Lung (tissue), 12 donors: ENCODE results near the gene EIF6. TPM values are rescaled to one million over a fixed set of nuclear protein-coding genes. Genes with fewer than 3 reads are reported as not detected.

ENCODE experiments used
- ATAC-seq: fragments of 200-7000 bp; cut with Tn5 transposase; one replicate; pipeline ENCODE4 v1.9.1; 2020; ENCODE audit warnings: moderate number of reproducible peaks; ENCODE audit not compliant: insufficient read depth, low FRiP score
- DNase-seq, 3 donors: peaks; one replicate each; pipeline ENCODE4 v3.0.0-alpha.2; 2013 to 2017
- H3K27ac ChIP-seq, 2 donors: one replicate each; pipeline ENCODE4 v1.5.1; 2013; ENCODE audit warnings: mild to moderate bottlenecking in 2 of 2, moderate library complexity in 2 of 2, control low read depth in 1 of 2, inconsistent platforms in 1 of 2, low read depth in 1 of 2, low read length in 1 of 2
- H3K27me3 ChIP-seq, 3 donors: one replicate each; pipeline ENCODE4 v1.5.1; 2013; ENCODE audit warnings: low read length in 2 of 3; ENCODE audit not compliant: control insufficient read depth in 3 of 3, insufficient read depth in 3 of 3
- H3K36me3 ChIP-seq, 4 donors: one replicate each; pipeline ENCODE4 v1.5.1; 2013; ENCODE audit warnings: low read length in 4 of 4, mild to moderate bottlenecking in 1 of 4, moderate library complexity in 1 of 4; ENCODE audit not compliant: control insufficient read depth in 4 of 4, insufficient read depth in 4 of 4
- H3K4me1 ChIP-seq, 5 donors: one replicate each; pipeline ENCODE4 v1.5.1; 2013; ENCODE audit warnings: low read length in 5 of 5, mild to moderate bottlenecking in 2 of 5, moderate library complexity in 1 of 5; ENCODE audit not compliant: control insufficient read depth in 5 of 5, insufficient read depth in 5 of 5
- H3K4me3 ChIP-seq: one replicate; pipeline ENCODE4 v1.5.1; 2013; ENCODE audit warnings: mild to moderate bottlenecking, control low read depth, moderate library complexity
- H3K9ac ChIP-seq, 2 donors: one replicate each; pipeline ENCODE4 v1.5.1; 2013; ENCODE audit warnings: low read length in 2 of 2, control low read depth in 1 of 2; ENCODE audit not compliant: insufficient read depth in 1 of 2
- H3K9me3 ChIP-seq, 4 donors: one replicate each; pipeline ENCODE4 v1.5.1; 2013; ENCODE audit warnings: low read length in 3 of 4, mild to moderate bottlenecking in 1 of 4, moderate library complexity in 1 of 4; ENCODE audit not compliant: control insufficient read depth in 4 of 4, insufficient read depth in 3 of 4
- CTCF ChIP-seq: IDR thresholded peaks from 2 replicates; pipeline ENCODE4 v1.5.1; 2012; ENCODE audit warnings: mild to moderate bottlenecking; ENCODE audit errors: control extremely low read depth, extremely low read depth
- WGBS, 2 donors: extraction: QIAGEN DNeasy Blood & Tissue Kit; methylation state at CpG; one replicate each; pipeline ENCODE4 v1.1.7; 2013; 5-methylcytosine and 5-hydroxymethylcytosine counted together
- polyA plus RNA-seq, 2 donors: library from polyadenylated mRNA; stranded (reverse); fragments of 200-250 nt; gene quantifications; one replicate each; pipeline ENCODE4 v1.2.1, GENCODE V29; 2013
- total RNA-seq, 2 donors: library from RNA; depleted of rRNA in 1 of 2; stranded (reverse); fragments of >200 nt in 1 of 2; gene quantifications; one replicate each; pipeline ENCODE4 v1.2.1, GENCODE V29; 2014 to 2021
- donor health status: control.
- donor health status: control.
- donor health status: Bipolar disorder and iron deficiency.
- donor health status: healthy.
- donor health status: DM: yes; HTN: yes; CAD: no.

The EIF6 gene
- total and polyA plus RNA-seq, 4 donors, result 47.8 to 191 (median 118) TPM

- DNase-seq (no peak), ATAC-seq (no peak)
- Histone ChIP-seq H3K4me1 (peaks cover 0 to 10% (median 2%) of the 10 kb centered on the region in 5 donors), H3K4me3 (no peak overlapping the region), H3K36me3 (peaks cover 0 to 10% (median 2%) of the 10 kb centered on the region in 4 donors), H3K9ac (no peak overlapping the region), H3K27ac (no peak overlapping the region), H3K9me3 (no peaks in the 10 kb centered on the region), H3K27me3 (no peaks in the 10 kb centered on the region)
- 91 to 94% methylated on average over 2 of the region's 2 CpGs for WGBS, 2 donors
- TF ChIP-seq CTCF, result no peak
Measured at GRCh38 chr20:35301426-35301825, 16.9 kb upstream of the EIF6 start.

- DNase-seq (no peak), ATAC-seq (no peak)
- H3K9me3 ChIP-seq, result no peaks in the 10 kb centered on the region
- H3K9ac ChIP-seq, result no peak overlapping the region
- 91 to 94% methylated on average over 4 of the region's 4 CpGs for WGBS, 2 donors
- no peak for TF ChIP-seq CTCF
- H3K27me3 ChIP-seq, result no peaks in the 10 kb centered on the region
- H3K36me3 ChIP-seq, result peaks cover 0 to 5% (median 0%) of the 10 kb centered on the region in 4 donors
- H3K27ac ChIP-seq, result no peak overlapping the region
- no peak overlapping the region for H3K4me3 ChIP-seq
- peaks cover 0 to 4% (median 2%) of the 10 kb centered on the region in 5 donors for H3K4me1 ChIP-seq
Measured at GRCh38 chr20:35300469-35301262, 16.1 kb upstream of the EIF6 start.

- DNase-seq (no peak), ATAC-seq (no peak)
- Histone ChIP-seq H3K9ac (no peak overlapping the region), H3K9me3 (no peaks in the 10 kb centered on the region), H3K27me3 (peaks cover 0 to 3% (median 2%) of the 10 kb centered on the region in 3 donors), H3K4me1 (peaks cover 0 to 3% (median 0%) of the 10 kb centered on the region in 5 donors), H3K36me3 (peaks cover 0 to 3% (median 0%) of the 10 kb centered on the region in 4 donors), H3K4me3 (no peak overlapping the region), H3K27ac (no peak overlapping the region)
- no peak for TF ChIP-seq CTCF
- 63 to 71% methylated on average over 4 of the region's 4 CpGs for WGBS, 2 donors
Measured at GRCh38 chr20:35299780-35300179, 15.2 kb upstream of the EIF6 start.
